GM19397 (cell line): ENCODE data around the gene RPIA.
A peak's percentile ranks its signal among the peaks of the same experiment; 100 is the strongest.
"Not testable (repeated sequence)": the region's sequence is repeated elsewhere in the genome, so short reads cannot be mapped to it uniquely, and the experiment has no call there.

Experiments used
- ATAC-seq: cut with Tn5 transposase; IDR thresholded peaks from one replicate; pipeline ENCODE4 v1.9.1; 2021; ENCODE audit warnings: mild to moderate bottlenecking, moderate library complexity; ENCODE audit not compliant: unreplicated experiment

The RPIA gene

GRCh38 chr2:88691339-88692183 is at the start of gene RPIA:
TSS of gene RPIA (plus strand) at chr2:88691673. CDS start at chr2:88691699, 26 bp downstream.
- ATAC-seq = peak; percentile 98

- no peak for ATAC-seq
Observed at GRCh38 chr2:88642278-88642677, 49.2 kb upstream of the RPIA start.

DNA sequence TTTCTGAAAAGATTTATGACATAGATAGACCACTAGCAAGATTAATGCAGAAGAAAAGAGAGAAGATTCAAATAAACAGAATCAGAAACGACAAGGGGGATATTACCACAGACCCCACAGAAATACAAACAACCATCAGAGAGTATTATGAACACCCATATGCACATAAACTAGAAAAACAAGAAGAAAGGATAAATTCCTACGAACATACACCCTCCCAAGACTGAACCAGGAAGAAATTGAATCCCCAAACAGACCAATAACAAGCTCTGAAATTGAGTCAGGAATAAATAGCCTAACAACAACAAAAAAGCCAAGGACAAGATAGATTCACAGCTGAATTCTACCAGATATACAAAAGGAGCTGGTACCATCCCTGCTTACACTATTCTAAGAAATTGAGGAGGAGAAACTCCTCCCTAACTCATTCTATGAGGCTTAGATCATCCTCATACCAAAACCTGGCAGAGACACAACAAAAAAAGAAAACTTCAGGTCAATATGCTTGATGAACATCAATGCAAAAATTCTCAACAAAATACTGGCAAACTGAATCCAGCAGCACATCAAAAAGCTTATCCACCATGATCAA is 46.1 kb upstream of the RPIA start:
- not testable (repeated sequence) for ATAC-seq

GRCh38 chr2:88651646-88652045 is 39.8 kb upstream of the RPIA start:
- no peak for ATAC-seq

GRCh38 chr2:88654714-88655113 is 36.8 kb upstream of the RPIA start:
- no peak for ATAC-seq

- no peak for ATAC-seq
Observed at GRCh38 chr2:88656690-88657089, 34.8 kb upstream of the RPIA start.

GRCh38 chr2:88657131-88657530 is 34.3 kb upstream of the RPIA start:
- no peak for ATAC-seq

- ATAC-seq = no peak
Observed at GRCh38 chr2:88658326-88658725, 33.1 kb upstream of the RPIA start.

GRCh38 chr2:88658881-88659537 is 32.5 kb upstream of the RPIA start:
- no peak for ATAC-seq

DNA sequence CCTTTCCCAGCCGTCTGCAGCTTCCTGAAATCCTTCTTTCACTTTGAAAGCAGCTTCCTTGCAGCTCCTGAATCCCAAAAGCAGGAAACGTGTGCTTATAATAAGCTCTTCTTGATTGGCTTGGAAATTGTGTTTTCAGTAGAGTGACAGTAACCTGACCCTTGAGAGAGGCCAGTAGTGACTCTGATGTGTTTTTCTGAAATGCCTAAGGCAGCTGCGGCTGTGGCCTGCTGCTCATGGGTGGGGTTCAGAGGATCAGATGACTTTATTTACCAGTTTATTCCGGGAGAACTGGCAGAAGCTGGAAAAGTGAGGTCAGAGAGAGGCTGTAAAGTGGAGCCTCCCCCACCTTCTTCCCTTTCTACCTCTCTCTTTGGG is 31.9 kb upstream of the RPIA start:
- no peak for ATAC-seq

- ATAC-seq = no peak
Observed at GRCh38 chr2:88660622-88661021, 30.9 kb upstream of the RPIA start.

DNA sequence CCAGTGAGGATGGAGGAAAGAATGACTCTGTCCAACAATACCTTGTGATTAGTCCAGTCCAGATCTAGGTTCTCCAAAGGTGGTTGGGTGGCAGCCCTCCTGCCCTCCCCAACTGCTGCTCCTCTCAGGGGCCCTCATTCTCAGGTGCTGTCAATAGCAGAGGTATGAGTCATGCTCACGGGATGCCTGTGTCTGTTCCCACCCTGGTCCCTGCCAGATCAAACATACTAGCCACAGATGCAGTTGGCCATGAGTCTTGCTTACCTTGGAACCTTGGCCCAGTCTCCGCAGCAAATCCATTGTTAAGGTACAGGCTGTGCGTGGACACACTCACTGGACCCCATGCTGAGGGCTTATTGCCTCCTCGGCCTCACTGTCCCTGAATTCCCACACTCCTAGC is 24.9 kb upstream of the RPIA start:
- no peak for ATAC-seq

DNA sequence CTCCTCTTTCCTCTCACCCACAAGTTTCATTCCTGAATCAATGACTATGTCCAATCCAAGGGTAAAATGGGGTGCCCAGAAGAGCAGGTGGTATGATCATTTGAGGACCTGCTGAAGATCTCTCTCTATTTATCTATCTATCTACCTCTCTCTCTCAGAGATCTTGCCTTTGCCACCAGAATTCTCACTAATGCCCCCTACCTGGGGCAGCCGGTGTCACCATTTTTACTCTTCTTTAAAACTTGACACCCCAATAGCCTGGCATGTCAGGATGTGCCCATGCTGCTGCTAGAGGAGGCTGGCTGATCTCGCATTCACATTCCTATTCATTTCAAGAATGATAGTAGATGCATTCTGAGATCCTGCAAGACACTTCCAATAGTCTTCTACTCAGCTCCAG is 24.3 kb upstream of the RPIA start:
- no peak for ATAC-seq

GRCh38 chr2:88668862-88669261 is 22.6 kb upstream of the RPIA start:
- ATAC-seq = no peak

- ATAC-seq = peak; percentile 69
Observed at GRCh38 chr2:88669482-88670214, 21.8 kb upstream of the RPIA start.

DNA sequence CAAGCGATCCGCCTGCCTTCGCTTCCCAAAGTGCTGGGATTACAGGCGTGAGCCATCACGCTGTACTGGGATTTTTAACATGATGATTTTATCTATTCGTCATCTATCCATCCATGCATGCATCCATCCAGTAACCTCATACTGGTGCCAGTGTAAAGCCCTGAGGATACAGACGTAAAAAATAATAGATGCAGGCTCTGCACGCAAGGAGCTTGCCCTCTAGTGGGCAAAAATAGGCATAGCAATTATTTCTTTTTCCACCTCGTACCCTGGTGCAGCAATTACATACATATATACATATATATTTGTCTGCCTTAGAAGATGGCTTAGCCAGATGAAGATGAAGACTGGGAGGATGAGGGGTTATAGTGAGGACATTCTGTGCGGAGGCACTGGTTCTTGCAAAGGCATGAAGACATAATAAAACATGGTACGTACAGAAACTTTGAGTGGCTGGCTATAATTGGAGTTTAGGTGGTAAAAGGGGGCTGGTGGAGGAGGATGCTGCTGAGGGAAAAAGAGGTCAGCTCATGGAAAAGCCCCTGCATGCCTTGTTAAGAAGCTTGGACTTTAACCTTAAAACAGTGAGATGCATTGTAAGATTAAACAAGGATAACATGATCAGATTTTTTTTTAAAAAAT is 19.6 kb upstream of the RPIA start:
- ATAC-seq = no peak

DNA sequence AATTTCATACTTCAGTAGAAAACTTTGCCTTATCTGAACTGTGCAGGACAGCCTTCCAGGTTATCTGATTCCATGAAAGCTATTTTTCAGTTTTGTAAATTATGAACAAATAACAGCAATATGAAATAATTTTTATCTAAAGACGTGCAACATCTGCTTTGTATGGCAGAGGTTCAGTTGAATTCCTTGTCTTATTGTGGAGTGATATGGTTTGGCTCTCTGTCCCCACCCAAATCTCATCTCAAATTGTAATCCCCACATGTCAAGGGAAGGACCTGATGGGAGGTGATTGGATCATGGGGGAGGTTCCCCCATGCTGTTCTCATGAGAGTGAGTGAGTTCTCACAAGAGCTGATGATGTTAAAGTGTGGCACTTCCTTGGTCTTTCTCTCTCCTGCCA is 18.1 kb upstream of the RPIA start:
- no peak for ATAC-seq

GRCh38 chr2:88680266-88680902 is 11.1 kb upstream of the RPIA start:
- no peak for ATAC-seq

DNA sequence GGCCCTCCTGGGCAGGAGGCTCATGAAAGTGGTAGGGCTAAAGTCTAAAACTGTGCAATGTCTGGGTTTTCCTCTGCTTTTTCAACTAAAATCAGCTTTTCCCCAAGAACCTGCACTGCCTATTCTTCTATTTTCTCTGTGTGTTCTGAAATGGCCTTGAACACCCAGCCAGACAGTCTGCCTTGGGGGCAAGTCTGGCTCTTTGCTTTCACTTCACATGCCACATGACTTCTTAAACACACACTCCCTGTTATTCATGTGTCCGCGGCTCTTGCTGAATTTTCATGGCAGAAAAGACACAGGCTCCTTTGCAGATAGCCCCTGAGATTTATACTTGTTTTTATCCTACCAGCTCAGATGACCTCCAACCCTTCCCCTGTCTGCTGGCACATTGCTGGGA is 10.6 kb upstream of the RPIA start:
- no peak for ATAC-seq
